GM18502 (cell line): ENCODE results near the gene SLC38A6.

Experiments used
- ATAC-seq: cut with Tn5 transposase; IDR thresholded peaks from one replicate; pipeline ENCODE4 v1.9.1; 2021; ENCODE audit warnings: mild to moderate bottlenecking; ENCODE audit not compliant: unreplicated experiment, poor library complexity

SLC38A6 gene

DNA sequence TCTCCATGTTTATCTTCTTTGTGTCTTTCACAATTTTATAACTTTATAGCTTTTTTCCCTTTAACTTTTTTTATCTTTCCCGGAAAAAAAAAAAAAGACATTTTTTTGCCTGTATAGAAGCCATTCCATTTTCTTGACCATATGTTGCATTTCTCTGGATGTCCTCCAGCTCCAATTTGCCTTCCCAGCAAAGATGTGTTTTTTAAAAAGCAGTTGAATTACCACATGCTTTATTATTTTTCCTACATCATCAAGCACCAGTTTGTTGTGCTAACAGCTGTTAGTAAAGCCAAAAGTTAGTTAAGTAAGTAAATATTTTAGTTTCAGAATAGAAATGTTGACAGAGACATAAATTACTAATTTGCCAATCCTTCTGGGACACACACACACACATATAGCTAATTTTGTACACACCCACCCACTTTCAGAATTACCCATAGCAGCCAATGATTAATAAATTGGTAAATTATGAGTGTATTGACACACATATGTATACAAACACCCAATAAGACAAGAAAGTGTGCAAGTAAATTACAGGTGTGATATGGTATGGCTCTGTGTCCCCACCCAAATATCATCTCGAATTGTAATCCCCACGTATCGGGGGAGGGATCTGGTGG, 118.3 kb downstream of the SLC38A6 start:
- no peak for ATAC-seq

DNA sequence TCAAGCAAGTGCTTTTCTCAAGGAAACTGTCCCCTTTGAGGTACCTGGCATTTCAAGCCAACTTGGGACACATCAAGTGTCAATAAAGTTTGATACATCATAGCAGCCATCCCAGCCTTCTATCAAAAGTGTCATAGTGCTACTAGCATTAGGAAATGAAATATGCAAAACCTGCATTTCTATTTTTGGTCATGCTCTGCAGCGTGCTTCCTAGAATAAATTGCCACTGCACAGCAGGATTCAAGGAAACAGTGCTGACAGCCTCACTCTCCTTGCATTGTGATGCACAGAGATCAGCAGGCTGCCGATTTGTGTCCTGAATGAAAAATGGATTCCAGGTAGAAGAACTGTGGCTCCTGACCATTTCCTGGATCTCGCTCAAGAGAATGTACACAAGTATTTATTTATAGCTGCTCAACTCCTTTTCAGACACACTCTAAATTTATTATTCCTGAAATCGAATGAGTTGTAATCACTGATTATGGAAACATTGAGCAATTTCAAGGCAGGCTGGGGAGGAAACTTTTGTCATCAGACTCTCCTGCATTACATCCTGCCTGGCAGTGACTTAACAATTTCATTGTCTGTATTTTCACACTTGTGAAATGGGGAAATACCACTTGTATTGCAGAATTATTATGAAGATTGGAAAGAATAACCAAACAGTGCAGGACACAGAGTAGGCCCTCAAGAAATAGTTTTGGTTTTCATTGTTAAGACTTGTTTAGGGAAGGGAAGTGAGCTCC, 120.9 kb downstream of the SLC38A6 start:
- no peak for ATAC-seq
